Measurements from ENCODE around the gene CHRDL1. TPM values are rescaled to one million over a fixed set of nuclear protein-coding genes. Genes with fewer than 3 reads are reported as not detected.
"Not testable (repeated sequence)": the region's sequence is repeated elsewhere in the genome, so short reads cannot be mapped to it uniquely, and the experiment has no call there.

CHRDL1 gene
- total RNA-seq: 10 to 100 TPM in 2 of 4 donors, 1 to 10 TPM in 2; 4.7 to 23.4 (median 9.8) TPM

DNA sequence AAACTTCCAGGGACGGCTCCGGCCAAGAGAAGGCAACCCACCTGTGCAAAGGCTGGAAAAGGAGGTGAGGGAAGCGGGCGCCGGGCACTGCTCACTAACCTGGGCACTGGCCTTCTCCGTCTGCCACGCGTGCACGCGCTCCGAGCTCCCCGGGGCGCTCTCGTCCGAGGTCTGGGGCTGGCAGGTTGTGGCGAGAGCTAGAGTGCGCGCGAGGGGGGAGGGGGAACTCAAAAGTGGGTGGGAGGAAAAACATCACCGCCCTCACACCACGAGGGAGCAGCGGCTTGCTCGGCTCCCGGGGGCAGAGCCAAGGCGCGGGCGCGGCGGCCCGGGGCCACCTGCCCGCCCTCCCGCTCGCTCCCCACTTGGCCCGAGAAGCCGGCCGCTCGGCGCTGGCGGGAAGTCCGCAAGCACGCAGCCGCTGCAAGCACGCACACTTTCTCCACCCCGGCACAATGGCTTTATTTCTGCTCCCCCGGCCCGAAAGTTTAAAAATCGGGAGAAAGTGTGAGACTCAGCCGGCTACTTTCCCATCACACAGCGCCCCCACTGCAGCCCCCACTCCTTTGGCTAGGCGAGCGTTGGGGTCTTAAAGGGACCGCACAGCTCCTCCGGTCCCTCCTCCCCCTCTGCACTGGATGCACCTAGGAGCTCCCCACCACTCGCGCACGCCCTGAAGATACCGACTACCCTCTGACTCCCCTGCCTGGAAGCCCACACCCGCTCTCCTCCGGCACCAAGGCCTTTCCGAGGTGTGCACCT is at the start of gene CHRDL1:
CHRDL1 (minus strand) TSS at position 173 of the 762 bp plus-strand sequence. CDS start 3,636 bp downstream, outside the sequence.
- TF ChIP-seq POLR2AphosphoS5 (IDR thresholded peaks at IDR 0.05) (no peak), POLR2A (IDR thresholded peaks at IDR 0.05) (no peak), EP300 (IDR thresholded peaks at IDR 0.05) (no peak), CTCF (IDR thresholded peaks at IDR 0.05) (no peak)
- 28% methylated on average over 44 of the region's 60 CpGs for whole genome bisulfite sequencing
- Histone ChIP-seq H3K4me3 (peak within 1 kb of the TSS; percentile 44), H3K27ac (no peak within 1 kb of the TSS), H3K4me1 (peaks cover 5% of the 10 kb centered on the region), H3K9me3 (no peaks in the 10 kb centered on the region), H3K27me3 (no peaks in the 10 kb centered on the region), H3K36me3 (no peaks in the 10 kb centered on the region)
- DNase-seq (ENCODE audit: low spot score in 2 of 2): peak; percentile 70 to 72

DNA sequence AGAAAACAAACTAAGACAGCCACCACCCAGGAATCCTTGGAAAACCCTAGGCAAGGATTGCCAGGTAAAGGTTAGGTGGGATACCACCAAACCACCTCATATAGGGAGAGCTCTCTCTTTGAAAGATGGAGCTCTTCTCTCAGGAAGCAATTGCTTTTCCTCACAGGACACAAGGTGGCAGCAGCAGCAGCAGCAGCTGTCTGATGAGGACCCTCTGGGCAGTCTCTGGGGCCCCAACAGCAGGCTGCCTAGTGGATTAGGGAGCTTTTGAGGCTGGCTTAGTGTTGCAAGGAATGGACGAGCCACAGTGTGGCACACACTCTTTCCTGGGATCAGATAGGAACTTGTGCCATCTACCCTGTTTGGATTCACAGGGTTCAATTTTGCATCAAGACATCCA is 41.4 kb upstream of the CHRDL1 start:
- 14% methylated on average over 1 of the region's 1 CpG for WGBS
- no peaks in the 10 kb centered on the region for H3K36me3 ChIP-seq
- no peaks in the 10 kb centered on the region for H3K4me1 ChIP-seq
- no peak overlapping the region for H3K4me3 ChIP-seq
- TF ChIP-seq POLR2AphosphoS5 (IDR thresholded peaks at IDR 0.05) (no peak), POLR2A (IDR thresholded peaks at IDR 0.05) (no peak), CTCF (IDR thresholded peaks at IDR 0.05) (no peak), EP300 (IDR thresholded peaks at IDR 0.05) (no peak)
- no peaks in the 10 kb centered on the region for H3K9me3 ChIP-seq
- H3K27me3 ChIP-seq: no peaks in the 10 kb centered on the region
- DNase-seq (ENCODE audit: low spot score in 2 of 2): no peak
- H3K27ac ChIP-seq: no peak overlapping the region

GRCh38 chrX:110836451-110836850 is 40.8 kb upstream of the CHRDL1 start:
- H3K36me3 ChIP-seq: no peaks in the 10 kb centered on the region
- no peaks in the 10 kb centered on the region for H3K4me1 ChIP-seq
- H3K4me3 ChIP-seq: no peak overlapping the region
- H3K27me3 ChIP-seq: no peaks in the 10 kb centered on the region
- TF ChIP-seq POLR2AphosphoS5 (IDR thresholded peaks at IDR 0.05) (no peak), EP300 (IDR thresholded peaks at IDR 0.05) (no peak), CTCF (IDR thresholded peaks at IDR 0.05) (no peak), POLR2A (IDR thresholded peaks at IDR 0.05) (no peak)
- H3K27ac ChIP-seq: no peak overlapping the region
- DNase-seq (ENCODE audit: low spot score in 2 of 2): no peak
- H3K9me3 ChIP-seq: no peaks in the 10 kb centered on the region

GRCh38 chrX:110836001-110836400 is 40.4 kb upstream of the CHRDL1 start:
- no peaks in the 10 kb centered on the region for H3K9me3 ChIP-seq
- no peak overlapping the region for H3K27ac ChIP-seq
- DNase-seq (ENCODE audit: low spot score in 2 of 2): no peak
- H3K36me3 ChIP-seq: no peaks in the 10 kb centered on the region
- TF ChIP-seq POLR2AphosphoS5 (IDR thresholded peaks at IDR 0.05) (no peak), POLR2A (IDR thresholded peaks at IDR 0.05) (no peak), CTCF (IDR thresholded peaks at IDR 0.05) (no peak), EP300 (IDR thresholded peaks at IDR 0.05) (no peak)
- no peaks in the 10 kb centered on the region for H3K27me3 ChIP-seq
- no peaks in the 10 kb centered on the region for H3K4me1 ChIP-seq
- 36% methylated on average over 1 of the region's 1 CpG for WGBS
- no peak overlapping the region for H3K4me3 ChIP-seq

GRCh38 chrX:110825972-110826371 is 30.4 kb upstream of the CHRDL1 start:
- TF ChIP-seq POLR2AphosphoS5 (IDR thresholded peaks at IDR 0.05) (no peak), EP300 (IDR thresholded peaks at IDR 0.05) (no peak), CTCF (IDR thresholded peaks at IDR 0.05) (no peak), POLR2A (IDR thresholded peaks at IDR 0.05) (no peak)

GRCh38 chrX:110816543-110816942 is 20.9 kb upstream of the CHRDL1 start:
- H3K4me3 ChIP-seq; H3K27ac ChIP-seq; H3K9me3 ChIP-seq; H3K27me3 ChIP-seq; H3K36me3 ChIP-seq; H3K4me1 ChIP-seq; DNase-seq (ENCODE audit: low spot score in 2 of 2): not testable (repeated sequence)
- 90% methylated on average over 1 of the region's 1 CpG for WGBS

More at GRCh38 chrX:110825972-110826371, 30.4 kb upstream of the CHRDL1 start:
- Histone ChIP-seq H3K9me3 (no peaks in the 10 kb centered on the region), H3K27me3 (no peaks in the 10 kb centered on the region), H3K4me1 (no peaks in the 10 kb centered on the region), H3K27ac (no peak overlapping the region), H3K36me3 (no peaks in the 10 kb centered on the region), H3K4me3 (no peak overlapping the region)
- 82% methylated on average over 2 of the region's 2 CpGs for WGBS
- DNase-seq (ENCODE audit: low spot score in 2 of 2): no peak
